K562 (cell line): ENCODE measurements around the gene ACSF2. TPM values are rescaled to one million over a fixed set of nuclear protein-coding genes. Genes with fewer than 3 reads are reported as not detected.

ENCODE experiments used
- CREB3L1 ChIP-seq: fragments of 450-650 bp; IDR thresholded peaks from 2 replicates; pipeline ENCODE4 v1.6.1; 2014; ENCODE audit warnings: low read depth, mild to moderate bottlenecking, moderate library complexity, borderline replicate concordance
- ETS2 ChIP-seq: IDR thresholded peaks from 2 replicates; pipeline ENCODE4 v1.6.1; 2016; ENCODE audit warnings: borderline replicate concordance, missing genetic modification characterization, mild to moderate bottlenecking, moderate library complexity, missing compliant biosample characterization; ENCODE audit not compliant: poor library complexity, severe bottlenecking
- FOXM1 ChIP-seq, 2 experiments: fragments of 450-650 bp in 1 of 2; sonication (generic) in 1 of 2; formaldehyde crosslinking in 1 of 2; IDR thresholded peaks; 2 replicates each; pipeline versions ENCODE4 v1.6.1 to v1.9.0; 2017 to 2022; ENCODE audit warnings: low read depth in 2 of 2, mild to moderate bottlenecking in 2 of 2, missing genetic modification reagents in 1 of 2, moderate library complexity in 1 of 2
- GTF2B ChIP-seq: IDR thresholded peaks from 2 replicates; pipeline ENCODE4 v1.6.1; 2011; ENCODE audit not compliant: insufficient read length; ENCODE audit errors: extremely low read depth
- MEIS2 ChIP-seq: fragments of 450-650 bp; IDR thresholded peaks from 2 replicates; pipeline ENCODE4 v1.6.1; 2014; ENCODE audit warnings: mild to moderate bottlenecking; ENCODE audit not compliant: partially characterized antibody
- MLLT1 ChIP-seq, 2 experiments: fragments of 450-650 bp; IDR thresholded peaks; 2 replicates each; pipeline ENCODE4 v1.6.1; 2016
- NFATC3 ChIP-seq: fragments of 450-650 bp; IDR thresholded peaks from 2 replicates; pipeline ENCODE4 v1.6.1; 2017; ENCODE audit warnings: mild to moderate bottlenecking
- PBX2 ChIP-seq, 2 experiments: IDR thresholded peaks in 1 of 2; conservative IDR thresholded peaks in 1 of 2; 2 replicates each; pipeline ENCODE4 v1.6.1; 2016; ENCODE audit warnings: low read depth in 2 of 2, mild to moderate bottlenecking in 1 of 2, missing compliant biosample characterization in 1 of 2, missing genetic modification characterization in 1 of 2, moderate library complexity in 1 of 2
- SRSF9 ChIP-seq: fragments of 200-400 bp; formaldehyde crosslinking; IDR thresholded peaks from 2 replicates; pipeline ENCODE4 v1.6.1; 2017; ENCODE audit warnings: low read depth, low read length, borderline replicate concordance
- VEZF1 ChIP-seq: fragments of 200-800 bp; sonication (Bioruptor generic); IDR thresholded peaks from 2 replicates; pipeline ENCODE4 v1.6.1; 2017; ENCODE audit warnings: missing genetic modification characterization, missing compliant biosample characterization
- ZC3H8 ChIP-seq: fragments of 450-650 bp; IDR thresholded peaks from 2 replicates; pipeline ENCODE4 v1.6.1; 2017
- ZKSCAN8 ChIP-seq: fragments of 200-800 bp; sonication (Bioruptor generic); IDR thresholded peaks from 2 replicates; pipeline ENCODE4 v1.6.1; 2016; ENCODE audit warnings: missing genetic modification characterization, missing compliant biosample characterization
- ZNF253 ChIP-seq: fragments of 250-450 bp; sonication (Bioruptor Pico); conservative IDR thresholded peaks from 2 replicates; pipeline ENCODE4 v1.6.1; 2021; ENCODE audit warnings: mild to moderate bottlenecking
- ZNF507 ChIP-seq: conservative IDR thresholded peaks from 2 replicates; pipeline ENCODE4 v1.6.1; 2017; ENCODE audit warnings: missing genetic modification characterization, missing compliant biosample characterization
- ZNF561 ChIP-seq: fragments of 450-650 bp; formaldehyde crosslinking; conservative IDR thresholded peaks from 2 replicates; pipeline ENCODE4 v1.4.0; 2020; ENCODE audit warnings: mild to moderate bottlenecking, moderate library complexity
- ZNF717 ChIP-seq: fragments of 250-450 bp; sonication (Bioruptor Pico); IDR thresholded peaks from 2 replicates; pipeline ENCODE4 v1.5.0; 2021
- ZNF778 ChIP-seq: fragments of 450-650 bp; formaldehyde crosslinking; IDR thresholded peaks from 2 replicates; pipeline ENCODE4 v1.4.0; 2020; ENCODE audit warnings: mild to moderate bottlenecking, moderate library complexity
- polyA plus RNA-seq, 8 experiments: library from polyadenylated mRNA; depleted of rRNA in 4 of 8; stranded (reverse) in 5 of 8; unstranded in 3 of 8; fragments of >200 nt; fragmentation: Nextera tagmentation in 2 of 8; fragmentation: Illumina TruSeq in 1 of 8; extraction: Ambion mirVana in 2 of 8; extraction: Trizol in 1 of 8; gene quantifications; 2 replicates each; pipeline versions ENCODE4 v1.2.1 to v1.2.3, GENCODE V29; 2011 to 2014; ENCODE audit warnings: inconsistent platforms in 1 of 8, missing spikeins in 1 of 8
- total RNA-seq, 7 experiments: library from RNA; depleted of rRNA in 6 of 7; stranded (reverse); fragments of >200 nt in 6 of 7; fragmentation: Illumina TruSeq in 2 of 7; extraction: Trizol in 2 of 7; gene quantifications; 2 replicates each; pipeline versions ENCODE4 v1.2.1 to v1.2.3, GENCODE V29; 2011 to 2021; ENCODE audit warnings: low replicate concordance in 1 of 7

The ACSF2 gene
- total and polyA plus RNA-seq, 9 of the 15 experiments (the other 6 are each of a cell fraction or from before 2014, with no cell fraction given) = 0.89 to 6.1 (median 3.5) TPM

GRCh38 chr17:50443505-50443974 is 17.5 kb downstream of the ACSF2 start (continued):
- TF ChIP-seq PBX2 (CRISPR knock-in tag; IDR thresholded peaks at IDR 0.05; ENCODE audit: low read depth) = peak; percentile 41; the same call in 1 of the 2 replicates
- peak; percentile 97 for TF ChIP-seq PBX2 (tag; conservative IDR thresholded peaks at IDR 0.05; ENCODE audit: low read depth)
- TF ChIP-seq ZNF717 (CRISPR knock-in tag) = no peak
- TF ChIP-seq GTF2B = no peak
- TF ChIP-seq ZNF561 (CRISPR knock-in tag) = no peak
- TF ChIP-seq MLLT1 (IDR thresholded peaks at IDR 0.05) = no peak
- TF ChIP-seq CREB3L1 = no peak
- TF ChIP-seq ZNF253 = no peak
- no peak for TF ChIP-seq SRSF9
- TF ChIP-seq ZNF507 (tag) = no peak
- no peak for TF ChIP-seq ZKSCAN8
- peak; percentile 82 for TF ChIP-seq VEZF1 (CRISPR knock-in tag)
- no peak for TF ChIP-seq ETS2 (tag)
- TF ChIP-seq NFATC3 = 0 out of 2 replicates have a peak, but pooled peaks have one; percentile 92
- TF ChIP-seq FOXM1 (IDR thresholded peaks at IDR 0.05; ENCODE audit: low read depth) = peak; percentile 13; the same call in 1 of the 2 replicates
- TF ChIP-seq FOXM1 (CRISPR knock-in tag; IDR thresholded peaks at IDR 0.05; ENCODE audit: low read depth) = no peak
- TF ChIP-seq ZNF778 (CRISPR knock-in tag) = no peak
- no peak for TF ChIP-seq ZC3H8
- TF ChIP-seq MEIS2 = peak; percentile 98
